ENCODE measurements around the gene CCDC28B.

CCDC28B gene

GRCh38 chr1:32195972-32196823, 4.2 kb upstream of the CCDC28B start:
- TF ChIP-seq CTCF (IDR thresholded peaks at IDR 0.05; ENCODE audit: control extremely low read depth, extremely low read depth, low read depth, missing control alignments) = no peak
- no peak for DNase-seq (ENCODE audit: extremely low spot score)
- CTCF ChIA-PET = interaction anchor here (0.9 to 1.7 kb wide), 3 partner anchors 52 to 217 kb away, joined by 3 to 4 read pairs (median 4); no protein-coding TSS in a partner anchor
- POLR2A ChIA-PET = interaction anchor here (0.6 to 1.4 kb wide), 6 partner anchors 11 to 141 kb away, joined by 3 to 4 read pairs (median 4); partner anchors contain the start of genes MARCKSL1 and TXLNA

- ChIA-PET CTCF (interaction anchor here (0.9 to 2.8 kb wide), 6 partner anchors 10 to 216 kb away, joined by 3 to 17 read pairs (median 4); no protein-coding TSS in a partner anchor), POLR2A (interaction anchor here (0.8 to 1.7 kb wide), 5 partner anchors 12 to 140 kb away, joined by 3 to 4 read pairs (median 3); partner anchors contain the start of gene TXLNA)
- no peak for DNase-seq (ENCODE audit: extremely low spot score)
- TF ChIP-seq CTCF (IDR thresholded peaks at IDR 0.05; ENCODE audit: control extremely low read depth, extremely low read depth, low read depth, missing control alignments) = no peak
Measured at GRCh38 chr1:32197074-32197473, 3.3 kb upstream of the CCDC28B start.

- POLR2A ChIA-PET = interaction anchor here (0.8 to 1.7 kb wide), 4 partner anchors 15 to 139 kb away, joined by 3 to 4 read pairs (median 4); partner anchors contain the start of genes MARCKSL1 and TXLNA
- CTCF ChIA-PET = interaction anchor here (0.9 to 2.8 kb wide), 8 partner anchors 10 to 215 kb away, joined by 3 to 17 read pairs (median 4); no protein-coding TSS in a partner anchor
- DNase-seq (ENCODE audit: extremely low spot score) = no peak
- no peak for TF ChIP-seq CTCF (IDR thresholded peaks at IDR 0.05; ENCODE audit: control extremely low read depth, extremely low read depth, low read depth, missing control alignments)
Measured at GRCh38 chr1:32197837-32198236, 2.6 kb upstream of the CCDC28B start.

GRCh38 chr1:32198237-32199042, 2.0 kb upstream of the CCDC28B start:
- no peak for TF ChIP-seq CTCF (IDR thresholded peaks at IDR 0.05; ENCODE audit: control extremely low read depth, extremely low read depth, low read depth, missing control alignments)
- POLR2A ChIA-PET = interaction anchor here (1.1 to 1.7 kb wide), 2 partner anchors 19 to 138 kb away, joined by 4 read pairs; partner anchors contain the start of genes MARCKSL1 and TXLNA
- CTCF ChIA-PET = interaction anchor here (0.9 to 2.8 kb wide), 9 partner anchors 10 to 215 kb away, joined by 3 to 17 read pairs (median 4); no protein-coding TSS in a partner anchor
- DNase-seq (ENCODE audit: extremely low spot score) = no peak

GRCh38 chr1:32199043-32199716, 1.2 kb upstream of the CCDC28B start:
- DNase-seq (ENCODE audit: extremely low spot score) = no peak
- POLR2A ChIA-PET = no interaction called here
- no peak for TF ChIP-seq CTCF (IDR thresholded peaks at IDR 0.05; ENCODE audit: control extremely low read depth, extremely low read depth, low read depth, missing control alignments)
- CTCF ChIA-PET = interaction anchor here (1.6 to 2.8 kb wide), 4 partner anchors 12 to 50 kb away, joined by 4 to 17 read pairs (median 6); no protein-coding TSS in a partner anchor
